ENCODE data around the gene FAHD2A.
A peak's percentile ranks its signal among the peaks of the same experiment; 100 is the strongest.
"Not testable (repeated sequence)": the region's sequence is repeated elsewhere in the genome, so short reads cannot be mapped to it uniquely, and the experiment has no call there.

Gene FAHD2A

GRCh38 chr2:95399061-95399460 lies 3.4 kb upstream of the FAHD2A start:
- no peak overlapping the region for H3K4me3 ChIP-seq (ENCODE audit: severe bottlenecking)
- no peaks in the 10 kb centered on the region for H3K9me3 ChIP-seq (ENCODE audit: severe bottlenecking)
- H3K4me1 ChIP-seq (ENCODE audit: insufficient read depth, poor library complexity, severe bottlenecking): no peaks in the 10 kb centered on the region
- H3K36me3 ChIP-seq (ENCODE audit: low read depth): no peaks in the 10 kb centered on the region
- H3K27ac ChIP-seq (ENCODE audit: poor library complexity, severe bottlenecking): no peak overlapping the region
- no peak for ATAC-seq (ENCODE audit: low read depth)
- no peak for DNase-seq (ENCODE audit: low spot score)
- H3K27me3 ChIP-seq (ENCODE audit: insufficient read depth, poor library complexity, severe bottlenecking): no peaks in the 10 kb centered on the region
- no peak for TF ChIP-seq CTCF (IDR thresholded peaks at IDR 0.05; ENCODE audit: poor library complexity, severe bottlenecking)

DNA sequence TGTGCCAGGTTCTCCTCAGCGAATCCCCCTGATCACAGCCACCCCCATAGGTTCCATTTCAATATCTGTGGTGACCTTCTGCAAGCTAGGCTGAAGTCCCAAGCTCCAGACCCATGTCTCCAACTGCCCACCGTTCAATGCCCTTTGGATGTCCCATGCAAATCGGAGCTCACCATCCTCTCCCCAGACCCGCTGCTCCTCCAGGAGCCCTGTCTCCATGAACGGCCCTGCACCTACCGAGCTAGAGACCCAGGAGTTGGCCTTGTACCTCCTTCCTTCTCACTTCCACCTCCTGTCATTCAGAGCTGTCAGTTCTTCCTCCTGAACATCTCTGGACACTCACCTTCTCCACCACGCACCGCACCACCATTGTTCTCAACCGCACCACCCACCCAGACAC lies 1.0 kb upstream of the FAHD2A start:
- Histone ChIP-seq H3K4me3 (ENCODE audit: severe bottlenecking) (peak overlapping the region; percentile 89), H3K9me3 (ENCODE audit: severe bottlenecking) (no peaks in the 10 kb centered on the region), H3K4me1 (ENCODE audit: insufficient read depth, poor library complexity, severe bottlenecking) (no peaks in the 10 kb centered on the region), H3K27ac (ENCODE audit: poor library complexity, severe bottlenecking) (no peak overlapping the region), H3K36me3 (ENCODE audit: low read depth) (no peaks in the 10 kb centered on the region), H3K27me3 (ENCODE audit: insufficient read depth, poor library complexity, severe bottlenecking) (no peaks in the 10 kb centered on the region)
- no peak for DNase-seq (ENCODE audit: low spot score)
- no peak for TF ChIP-seq CTCF (IDR thresholded peaks at IDR 0.05; ENCODE audit: poor library complexity, severe bottlenecking)
- no peak for ATAC-seq (ENCODE audit: low read depth)

DNA sequence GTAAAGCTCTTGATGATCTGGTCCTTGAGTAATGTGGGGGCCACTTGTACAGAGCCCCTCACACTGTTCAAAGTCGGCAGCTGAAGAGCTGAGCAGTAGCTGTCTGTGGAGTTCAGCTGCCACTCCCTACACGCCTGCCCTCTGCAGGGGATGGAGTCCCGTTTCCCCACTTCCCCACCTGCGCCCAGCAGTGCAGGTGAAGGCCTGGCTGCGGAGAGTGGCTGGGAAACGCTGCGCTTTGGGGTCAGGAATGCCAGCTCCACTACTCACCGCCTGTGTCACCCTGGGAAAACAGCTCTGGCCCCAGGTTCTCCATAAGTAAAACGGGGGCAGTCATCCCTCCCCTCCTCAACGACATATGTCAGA lies 521 bp upstream of the FAHD2A start:
- Histone ChIP-seq H3K4me3 (ENCODE audit: severe bottlenecking) (peak overlapping the region; percentile 89), H3K27ac (ENCODE audit: poor library complexity, severe bottlenecking) (peak overlapping the region; percentile 19)
- not testable (repeated sequence) for H3K9me3 ChIP-seq (ENCODE audit: severe bottlenecking); H3K36me3 ChIP-seq (ENCODE audit: low read depth); H3K27me3 ChIP-seq (ENCODE audit: insufficient read depth, poor library complexity, severe bottlenecking); DNase-seq (ENCODE audit: low spot score); H3K4me1 ChIP-seq (ENCODE audit: insufficient read depth, poor library complexity, severe bottlenecking)
- ATAC-seq (ENCODE audit: low read depth): peak; percentile 76

DNA sequence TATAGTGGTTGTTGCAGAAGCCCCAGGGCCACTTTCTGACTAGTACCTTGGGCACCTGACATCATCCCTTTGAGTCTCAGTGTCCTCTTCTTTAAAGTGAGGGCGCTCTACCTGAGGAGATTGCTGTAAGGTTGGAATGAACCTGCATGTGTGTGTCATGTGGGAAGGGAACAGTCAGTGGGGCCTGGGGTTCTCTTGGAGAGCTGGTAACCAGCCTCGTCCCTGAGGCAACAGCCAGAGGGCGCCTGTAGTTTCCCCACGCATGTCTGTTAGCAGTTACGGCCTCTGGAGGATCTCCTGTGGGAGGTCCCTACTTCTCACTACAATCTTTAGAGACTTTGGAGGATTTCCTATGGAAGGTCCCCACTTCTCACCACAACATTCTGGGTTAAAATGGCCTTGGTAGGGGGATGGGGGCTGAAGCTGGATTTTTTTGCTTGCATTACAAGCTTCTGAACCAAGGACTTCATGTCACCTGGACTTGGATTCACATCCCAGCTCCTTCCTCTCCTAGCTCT lies 755 bp downstream of the FAHD2A start:
- peak; percentile 8; the same call in 1 of the 3 replicates for ATAC-seq (ENCODE audit: low read depth)
- Histone ChIP-seq H3K27ac (ENCODE audit: poor library complexity, severe bottlenecking) (peak overlapping the region; percentile 19), H3K4me3 (ENCODE audit: severe bottlenecking) (peak overlapping the region; percentile 89)
- TF ChIP-seq CTCF (IDR thresholded peaks at IDR 0.05; ENCODE audit: poor library complexity, severe bottlenecking): peak; percentile 36
- H3K4me1 ChIP-seq (ENCODE audit: insufficient read depth, poor library complexity, severe bottlenecking); H3K36me3 ChIP-seq (ENCODE audit: low read depth); H3K9me3 ChIP-seq (ENCODE audit: severe bottlenecking); DNase-seq (ENCODE audit: low spot score); H3K27me3 ChIP-seq (ENCODE audit: insufficient read depth, poor library complexity, severe bottlenecking): not testable (repeated sequence)

DNA sequence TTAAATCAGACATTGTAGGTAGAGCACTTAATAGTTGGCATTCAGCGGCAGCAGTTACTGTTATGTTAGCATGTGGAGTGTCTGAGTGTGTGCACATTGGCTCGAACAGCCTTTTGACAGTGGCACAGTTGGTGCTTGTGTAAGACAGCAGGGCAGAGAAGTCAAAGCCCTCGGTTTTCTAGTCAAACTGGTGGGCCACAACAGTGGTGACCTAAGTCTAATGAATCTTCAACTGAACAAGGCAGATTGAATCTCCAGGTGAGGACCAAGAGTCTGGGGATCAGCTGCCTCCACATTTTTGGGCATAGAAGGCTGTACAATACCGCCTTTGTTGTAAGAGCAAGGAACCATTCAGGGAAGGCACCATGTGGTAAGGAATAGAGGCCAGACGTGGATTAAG lies 1.3 kb downstream of the FAHD2A start:
- not testable (repeated sequence) for H3K4me3 ChIP-seq (ENCODE audit: severe bottlenecking)

DNA sequence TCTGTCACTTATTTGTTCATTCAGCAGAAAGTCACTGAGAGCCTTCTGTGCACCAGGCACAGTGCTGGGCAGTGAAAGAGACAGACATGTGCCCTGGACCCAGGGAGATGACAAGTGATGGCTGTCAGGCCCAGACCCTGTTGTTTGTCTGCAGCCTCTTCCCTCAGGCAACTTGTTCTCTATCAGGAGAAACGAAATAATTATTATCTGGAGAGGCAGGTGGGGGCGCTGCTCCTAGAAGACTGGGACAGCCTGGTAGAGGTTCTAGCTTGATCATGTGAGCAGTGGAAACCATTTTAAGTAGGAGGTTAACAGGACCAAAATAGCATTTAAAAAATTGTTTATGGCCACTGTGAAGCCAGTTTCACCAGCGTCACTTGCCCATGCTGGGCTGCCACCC lies 2.2 kb downstream of the FAHD2A start:
- not testable (repeated sequence) for H3K9me3 ChIP-seq (ENCODE audit: severe bottlenecking); ATAC-seq (ENCODE audit: low read depth); DNase-seq (ENCODE audit: low spot score)

More for the DNA sequence above, 1.3 kb downstream of the FAHD2A start:
- ATAC-seq (ENCODE audit: low read depth); DNase-seq (ENCODE audit: low spot score); H3K27ac ChIP-seq (ENCODE audit: poor library complexity, severe bottlenecking); H3K27me3 ChIP-seq (ENCODE audit: insufficient read depth, poor library complexity, severe bottlenecking); H3K36me3 ChIP-seq (ENCODE audit: low read depth); H3K9me3 ChIP-seq (ENCODE audit: severe bottlenecking); H3K4me1 ChIP-seq (ENCODE audit: insufficient read depth, poor library complexity, severe bottlenecking): not testable (repeated sequence)

DNA sequence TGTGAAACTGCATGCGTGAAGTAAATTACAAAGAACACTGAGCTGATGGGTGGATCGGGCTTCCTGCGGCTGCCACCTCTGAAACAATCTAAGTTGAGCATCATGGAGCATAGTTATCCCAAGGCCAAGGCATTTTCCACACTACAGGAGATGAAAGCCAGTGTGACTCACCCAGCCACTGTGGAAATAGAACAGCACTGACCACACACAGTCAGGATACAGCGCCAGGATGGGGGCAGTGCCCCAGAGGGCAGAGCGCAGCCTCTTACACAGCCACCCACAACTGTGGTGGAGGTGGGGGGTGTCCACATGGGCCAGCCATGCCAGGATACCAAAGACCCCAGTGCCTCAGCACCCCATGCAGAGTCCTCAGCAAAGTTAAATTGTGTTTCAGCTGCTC lies 8.7 kb downstream of the FAHD2A start:
- ATAC-seq (ENCODE audit: low read depth); H3K27me3 ChIP-seq (ENCODE audit: insufficient read depth, poor library complexity, severe bottlenecking); H3K4me1 ChIP-seq (ENCODE audit: insufficient read depth, poor library complexity, severe bottlenecking); H3K4me3 ChIP-seq (ENCODE audit: severe bottlenecking); H3K27ac ChIP-seq (ENCODE audit: poor library complexity, severe bottlenecking); H3K36me3 ChIP-seq (ENCODE audit: low read depth); DNase-seq (ENCODE audit: low spot score); H3K9me3 ChIP-seq (ENCODE audit: severe bottlenecking): not testable (repeated sequence)

More for the DNA sequence above, 2.2 kb downstream of the FAHD2A start:
- H3K27ac ChIP-seq (ENCODE audit: poor library complexity, severe bottlenecking); H3K36me3 ChIP-seq (ENCODE audit: low read depth); H3K4me1 ChIP-seq (ENCODE audit: insufficient read depth, poor library complexity, severe bottlenecking); H3K27me3 ChIP-seq (ENCODE audit: insufficient read depth, poor library complexity, severe bottlenecking); H3K4me3 ChIP-seq (ENCODE audit: severe bottlenecking): not testable (repeated sequence)

All from RWPE2 (cell line).